Mononuclear cell (primary cell): ENCODE results near the gene CALML5. TPM values are rescaled to one million over a fixed set of nuclear protein-coding genes. Genes with fewer than 3 reads are reported as not detected.

Source experiments
- H3K27me3 ChIP-seq: 2 replicates; pipeline ENCODE4 v1.6.0; 2011; ENCODE audit warnings: low read length, control low read depth; ENCODE audit not compliant: insufficient read depth
- H3K4me1 ChIP-seq: 2 replicates; pipeline ENCODE4 v1.5.1; 2011; ENCODE audit warnings: mild to moderate bottlenecking, low read length, control low read depth; ENCODE audit not compliant: insufficient read depth
- H3K4me3 ChIP-seq: 2 replicates; pipeline ENCODE4 v1.5.1; 2011; ENCODE audit warnings: mild to moderate bottlenecking, low read length, moderate library complexity
- H3K9me3 ChIP-seq: 2 replicates; pipeline ENCODE4 v1.5.1; 2011; ENCODE audit warnings: low read depth, mild to moderate bottlenecking, control low read depth, low read length
- total RNA-seq: library from RNA; depleted of rRNA; stranded (reverse); fragments of >200 nt; gene quantifications from one replicate; pipeline ENCODE4 v1.2.3, GENCODE V29; 2012

Gene CALML5
- total RNA-seq, 1 donor, result not detected

DNA sequence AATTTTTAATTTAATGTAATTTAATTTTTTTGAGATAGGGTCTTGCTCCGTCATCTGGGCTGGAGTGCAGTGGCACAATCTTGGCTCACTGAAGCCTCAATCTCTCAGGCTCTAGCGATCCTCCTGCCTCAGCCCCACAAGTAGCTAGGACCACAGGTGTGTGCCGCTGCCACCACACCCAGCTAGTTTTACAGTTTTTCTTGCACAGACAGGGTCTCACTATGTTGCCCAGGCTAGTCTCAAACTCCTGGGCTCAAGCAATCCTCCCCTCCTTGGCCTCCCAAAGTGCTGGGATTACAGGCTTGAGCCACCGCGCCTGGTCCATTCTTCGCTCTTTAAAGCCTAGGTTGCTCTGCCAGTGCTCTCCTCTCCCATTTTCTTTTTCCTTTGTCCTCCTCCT, 38.3 kb upstream of the CALML5 start:
- H3K27me3 ChIP-seq, result no peaks in the 10 kb centered on the region
- peaks cover 8% of the 10 kb centered on the region for H3K4me1 ChIP-seq
- H3K9me3 ChIP-seq, result peaks cover 15% of the 10 kb centered on the region
- no peak overlapping the region for H3K4me3 ChIP-seq

DNA sequence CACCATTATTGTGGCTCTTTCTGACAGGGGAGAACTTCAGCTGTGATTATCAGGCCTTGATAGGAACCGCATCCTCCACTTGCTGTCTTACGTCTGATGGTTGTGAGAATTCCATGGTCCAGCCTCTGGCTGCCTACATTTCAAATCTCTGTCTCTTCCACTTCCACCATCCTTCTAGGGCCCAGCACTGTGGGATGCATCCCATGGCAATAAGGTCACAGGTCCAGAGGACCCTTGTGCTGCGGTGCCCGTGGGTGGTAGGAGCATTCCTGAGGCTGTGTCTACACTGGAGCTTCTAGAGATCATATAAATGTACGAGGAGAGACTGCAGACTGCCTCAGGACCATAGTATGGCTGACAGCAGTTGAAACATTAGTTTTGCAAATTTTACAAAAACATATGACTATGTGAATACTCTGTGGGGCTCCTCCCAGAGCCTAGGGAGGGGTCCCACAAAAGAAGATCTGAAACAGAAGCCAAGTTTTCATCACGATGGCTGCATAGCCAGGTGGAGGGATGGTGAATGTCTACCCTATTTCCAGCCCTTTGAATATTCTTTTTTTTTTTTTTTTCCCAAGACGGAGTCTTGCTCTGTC, 37.2 kb upstream of the CALML5 start:
- no peak overlapping the region for H3K4me3 ChIP-seq
- H3K9me3 ChIP-seq, result peaks cover 7% of the 10 kb centered on the region
- peaks cover 8% of the 10 kb centered on the region for H3K4me1 ChIP-seq

DNA sequence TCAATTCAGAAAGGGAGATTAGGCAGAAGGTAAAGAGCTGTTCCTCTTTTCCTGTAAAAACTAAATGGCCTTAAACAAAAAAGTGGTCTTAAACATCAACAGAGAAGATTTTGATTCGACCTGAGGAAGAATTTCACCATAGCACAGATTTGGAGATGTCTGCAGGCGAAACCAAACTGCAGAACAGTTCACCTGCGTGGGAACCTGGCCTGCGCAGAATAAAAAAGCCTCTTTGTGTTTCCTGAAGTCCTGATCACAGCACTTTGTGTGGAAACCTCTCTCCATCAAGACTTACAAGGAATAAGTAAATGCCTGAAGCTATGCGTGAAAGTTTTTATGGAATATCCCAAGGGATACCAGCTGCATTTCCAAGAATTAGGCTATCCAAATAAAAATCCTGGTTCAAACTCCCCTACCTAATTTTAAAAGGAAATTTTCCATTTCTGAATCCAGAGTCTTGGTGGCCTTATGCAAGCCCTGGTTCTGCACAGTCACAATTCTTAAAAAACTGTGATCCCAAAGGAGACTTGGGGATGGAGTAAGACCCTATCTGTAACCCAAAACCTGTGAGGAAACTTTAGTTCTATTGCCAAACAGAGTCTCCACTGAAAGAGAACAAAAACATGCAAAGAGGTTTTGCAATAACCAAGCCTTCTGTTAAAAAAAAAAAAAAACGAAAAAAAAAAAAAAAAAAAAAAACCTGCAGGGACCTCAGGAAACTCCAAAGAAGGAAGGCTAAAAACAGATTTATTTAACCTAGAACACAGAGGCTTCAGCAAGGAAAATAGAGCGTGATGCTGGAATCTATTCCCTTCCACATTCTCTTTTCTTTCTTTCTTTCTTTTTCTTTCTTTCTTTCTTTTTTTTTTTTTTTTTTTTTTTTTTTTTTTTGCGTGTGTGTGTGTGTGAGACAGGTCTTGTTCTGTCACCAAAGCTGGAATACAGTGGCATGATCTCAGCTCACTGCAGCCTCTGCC, 35.8 kb upstream of the CALML5 start:
- Histone ChIP-seq H3K27me3 (no peaks in the 10 kb centered on the region), H3K4me3 (no peak overlapping the region), H3K4me1 (peaks cover 8% of the 10 kb centered on the region), H3K9me3 (no peaks in the 10 kb centered on the region)

More for the DNA sequence above, 37.2 kb upstream of the CALML5 start:
- H3K27me3 ChIP-seq, result no peaks in the 10 kb centered on the region

DNA sequence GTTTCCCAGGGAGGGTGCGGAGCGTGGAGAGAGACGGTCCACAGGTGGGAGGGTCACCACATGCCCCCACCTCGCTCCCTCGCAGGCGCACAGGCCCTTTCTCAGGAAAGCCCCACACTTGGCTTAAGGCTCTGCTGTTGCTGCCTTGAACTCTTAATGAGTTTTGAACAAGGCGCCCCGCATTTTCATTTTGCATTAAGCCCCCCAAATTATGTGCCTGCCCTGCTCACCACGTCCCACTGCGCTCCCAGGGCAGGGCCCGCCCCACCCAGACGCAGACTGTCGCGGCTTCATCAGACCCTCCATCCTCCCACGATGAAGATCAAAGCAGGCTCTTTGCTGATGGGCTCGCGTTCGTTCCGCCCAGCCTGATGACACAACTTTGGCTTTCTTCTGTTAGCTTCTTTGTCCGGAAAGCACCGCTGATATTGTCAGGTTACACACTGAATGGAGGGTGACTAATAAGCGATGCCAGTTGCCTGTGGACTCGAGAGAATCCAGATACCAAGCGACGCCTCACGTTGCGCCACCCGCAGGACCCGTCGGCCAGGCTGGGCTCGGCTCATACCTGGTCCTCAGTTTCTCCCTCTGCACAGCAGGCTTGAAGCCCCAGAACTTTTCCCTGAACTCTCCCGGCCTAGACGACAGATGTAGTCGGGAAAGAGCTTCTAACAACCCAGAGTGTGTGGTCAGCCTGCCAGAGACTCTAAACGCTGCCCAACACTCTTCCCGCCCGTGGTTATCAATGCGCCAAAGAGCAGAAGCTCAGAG, 34.9 kb upstream of the CALML5 start:
- Histone ChIP-seq H3K4me3 (no peak overlapping the region), H3K9me3 (no peaks in the 10 kb centered on the region), H3K27me3 (no peaks in the 10 kb centered on the region), H3K4me1 (peaks cover 8% of the 10 kb centered on the region)

DNA sequence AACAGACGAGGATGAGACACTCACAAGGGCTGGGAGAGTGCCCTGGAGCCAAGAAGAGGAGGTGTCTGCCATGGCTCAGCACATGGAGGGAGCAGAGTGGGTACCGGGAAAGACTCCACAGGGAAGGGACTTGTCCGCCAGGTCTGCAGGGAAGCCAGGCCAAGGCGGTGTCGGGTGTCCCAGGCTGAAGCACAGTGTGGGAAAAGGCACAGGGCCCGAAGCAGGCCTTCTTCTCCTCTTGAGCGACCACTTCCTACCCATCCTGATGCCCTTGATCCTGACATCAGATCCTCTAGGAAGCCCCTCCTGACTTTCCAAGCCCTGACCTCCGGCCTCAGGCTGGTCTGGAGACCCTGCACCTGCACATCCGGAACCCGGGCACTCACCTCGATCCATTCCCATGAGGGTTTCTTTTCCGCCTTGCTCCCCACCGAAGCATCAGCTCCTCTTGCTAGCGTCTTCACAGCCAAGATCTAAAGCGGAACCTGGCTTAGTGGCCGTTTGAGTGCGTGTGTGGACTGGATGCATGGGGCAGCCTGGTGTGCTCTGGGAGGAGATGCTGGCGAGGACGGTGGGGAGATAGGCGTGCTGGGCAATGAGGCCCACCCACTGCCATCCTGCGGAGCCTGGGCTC, 33.8 kb upstream of the CALML5 start:
- Histone ChIP-seq H3K9me3 (no peaks in the 10 kb centered on the region), H3K4me1 (peaks cover 8% of the 10 kb centered on the region), H3K27me3 (no peaks in the 10 kb centered on the region), H3K4me3 (no peak overlapping the region)

DNA sequence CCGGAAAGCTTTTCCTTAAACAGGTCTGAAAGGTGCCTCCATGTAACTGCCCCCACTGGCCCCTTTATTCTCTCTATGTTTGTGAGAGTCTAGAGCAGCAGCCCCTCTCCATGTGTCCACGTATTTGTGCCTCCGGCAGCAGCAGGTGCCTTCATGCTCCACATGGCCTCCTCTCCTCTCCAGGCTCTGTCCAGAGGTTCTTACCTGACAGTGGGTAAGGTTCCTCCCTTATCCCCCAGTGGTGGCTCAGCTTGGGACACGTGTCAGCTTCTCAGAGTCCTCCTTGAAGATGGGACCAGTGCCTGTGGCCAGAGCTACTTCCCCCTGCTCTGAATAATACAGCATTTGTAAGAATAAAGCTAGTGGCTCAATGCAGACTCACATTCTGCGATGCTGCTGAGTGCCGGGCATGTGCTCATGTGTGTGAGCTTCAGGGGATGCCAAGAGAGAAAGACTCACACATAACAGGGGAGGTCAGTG, 33.3 kb upstream of the CALML5 start:
- H3K27me3 ChIP-seq, result no peaks in the 10 kb centered on the region
- peaks cover 8% of the 10 kb centered on the region for H3K4me1 ChIP-seq
- no peaks in the 10 kb centered on the region for H3K9me3 ChIP-seq
- H3K4me3 ChIP-seq, result no peak overlapping the region

DNA sequence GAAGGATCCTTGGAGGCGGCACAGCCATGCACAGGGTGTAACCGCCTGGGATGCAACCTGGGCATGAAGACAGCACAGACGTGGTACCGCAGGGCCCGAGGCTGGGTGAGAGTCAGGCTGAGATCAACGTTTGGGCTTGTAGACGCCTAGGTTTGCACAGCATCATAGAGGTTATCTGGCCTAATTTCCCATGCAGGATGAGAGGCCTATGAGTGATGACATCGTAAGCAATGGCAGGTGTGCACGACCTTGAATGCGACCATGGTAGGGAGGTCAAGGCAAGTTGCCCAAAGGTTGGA, 32.9 kb upstream of the CALML5 start:
- H3K27me3 ChIP-seq, result no peaks in the 10 kb centered on the region
- no peak overlapping the region for H3K4me3 ChIP-seq

DNA sequence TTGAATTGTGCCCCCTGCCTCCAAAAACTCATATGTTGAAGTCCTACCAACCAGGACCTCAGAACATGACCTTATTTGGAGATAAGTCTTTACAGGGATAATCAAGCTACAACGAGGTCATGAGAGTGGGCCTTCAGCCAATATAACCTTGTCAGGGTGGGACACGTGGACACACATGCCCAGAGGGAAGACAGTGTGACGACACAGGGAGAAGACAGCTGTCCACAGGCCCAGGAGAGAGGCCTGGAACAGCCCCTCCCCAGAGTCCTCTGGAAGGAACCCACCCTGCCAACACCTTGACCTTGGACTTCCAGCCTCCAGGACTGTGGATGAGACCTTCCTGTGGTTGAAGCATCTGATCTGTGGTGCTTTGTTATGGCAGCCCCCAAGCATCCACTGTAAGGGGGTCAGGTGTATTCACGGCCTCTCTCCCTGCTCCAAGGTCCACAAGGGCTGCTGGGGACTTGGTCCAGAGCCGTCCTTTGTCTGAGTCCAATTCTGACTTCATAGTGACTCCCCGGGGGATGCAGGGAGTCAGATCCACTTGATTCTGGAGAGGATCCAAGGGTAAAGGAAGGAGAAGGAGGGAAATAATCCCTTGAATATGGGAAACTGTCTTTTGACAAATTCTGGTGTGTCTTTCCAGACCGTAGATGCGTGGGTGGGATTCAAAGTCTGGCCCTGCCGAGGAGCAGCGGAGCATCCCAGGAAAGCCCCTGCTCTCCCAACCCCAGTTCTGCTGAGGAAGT, 32.4 kb upstream of the CALML5 start:
- Histone ChIP-seq H3K27me3 (no peaks in the 10 kb centered on the region), H3K4me3 (no peak overlapping the region), H3K9me3 (no peaks in the 10 kb centered on the region), H3K4me1 (peaks cover 8% of the 10 kb centered on the region)

More for the DNA sequence above, 32.9 kb upstream of the CALML5 start:
- H3K4me1 ChIP-seq, result peaks cover 8% of the 10 kb centered on the region
- H3K9me3 ChIP-seq, result no peaks in the 10 kb centered on the region

DNA sequence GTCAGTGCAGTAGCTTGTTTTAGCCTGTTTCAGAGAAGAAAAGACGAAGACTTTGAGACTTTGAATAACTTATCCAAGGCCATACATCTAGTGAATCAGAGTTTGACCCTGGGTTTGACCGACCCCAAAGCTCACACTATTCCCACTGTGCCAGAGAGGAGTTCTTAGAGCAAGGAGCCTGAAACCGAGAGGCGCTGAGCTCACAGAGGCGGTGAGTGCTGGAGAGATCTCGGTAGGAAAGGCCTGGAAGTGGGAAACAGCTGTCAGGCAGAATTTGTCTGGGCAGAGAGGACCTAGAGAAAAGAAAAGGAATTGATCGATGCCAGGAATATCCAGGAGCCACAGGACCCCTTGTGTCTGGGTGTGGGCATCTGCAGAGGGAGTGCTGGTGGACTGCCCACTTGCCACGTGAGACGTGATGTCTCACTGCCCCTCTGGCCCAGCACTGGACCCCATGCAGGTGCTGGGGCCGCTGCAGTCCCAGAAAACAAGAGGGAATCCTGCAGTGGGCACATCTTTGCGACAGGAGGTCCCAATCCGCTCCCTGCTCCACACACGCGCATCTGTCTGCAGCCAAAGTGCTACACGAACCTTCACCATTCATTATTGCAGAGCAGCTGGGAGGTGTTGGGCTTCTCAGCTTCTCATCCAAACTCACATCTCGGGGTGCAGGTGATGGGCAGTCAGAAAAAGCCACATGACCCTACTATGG, 31.6 kb upstream of the CALML5 start:
- H3K4me3 ChIP-seq, result no peak overlapping the region
- no peaks in the 10 kb centered on the region for H3K27me3 ChIP-seq
- H3K9me3 ChIP-seq, result no peaks in the 10 kb centered on the region
- peaks cover 8% of the 10 kb centered on the region for H3K4me1 ChIP-seq

DNA sequence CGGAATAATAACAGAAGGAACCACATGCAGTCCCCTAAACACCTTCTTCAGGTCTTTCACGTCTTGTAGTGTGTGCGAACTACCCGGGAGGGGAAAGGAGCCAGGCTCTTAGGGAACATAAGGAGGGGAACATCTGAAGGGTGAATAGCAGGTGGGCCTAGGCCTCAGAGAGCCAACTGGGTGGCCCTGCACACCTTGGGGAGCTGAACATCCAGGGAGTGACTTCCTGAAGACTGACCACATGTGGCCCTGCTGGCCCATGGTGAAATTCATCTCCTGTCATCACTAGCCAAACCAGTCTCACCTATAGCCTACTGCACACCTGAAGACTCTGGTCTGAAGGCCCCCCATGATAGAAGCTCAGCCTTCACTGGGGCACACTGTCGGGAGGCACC, 31.0 kb upstream of the CALML5 start:
- Histone ChIP-seq H3K27me3 (no peaks in the 10 kb centered on the region), H3K4me3 (no peak overlapping the region), H3K9me3 (no peaks in the 10 kb centered on the region), H3K4me1 (peaks cover 7% of the 10 kb centered on the region)

DNA sequence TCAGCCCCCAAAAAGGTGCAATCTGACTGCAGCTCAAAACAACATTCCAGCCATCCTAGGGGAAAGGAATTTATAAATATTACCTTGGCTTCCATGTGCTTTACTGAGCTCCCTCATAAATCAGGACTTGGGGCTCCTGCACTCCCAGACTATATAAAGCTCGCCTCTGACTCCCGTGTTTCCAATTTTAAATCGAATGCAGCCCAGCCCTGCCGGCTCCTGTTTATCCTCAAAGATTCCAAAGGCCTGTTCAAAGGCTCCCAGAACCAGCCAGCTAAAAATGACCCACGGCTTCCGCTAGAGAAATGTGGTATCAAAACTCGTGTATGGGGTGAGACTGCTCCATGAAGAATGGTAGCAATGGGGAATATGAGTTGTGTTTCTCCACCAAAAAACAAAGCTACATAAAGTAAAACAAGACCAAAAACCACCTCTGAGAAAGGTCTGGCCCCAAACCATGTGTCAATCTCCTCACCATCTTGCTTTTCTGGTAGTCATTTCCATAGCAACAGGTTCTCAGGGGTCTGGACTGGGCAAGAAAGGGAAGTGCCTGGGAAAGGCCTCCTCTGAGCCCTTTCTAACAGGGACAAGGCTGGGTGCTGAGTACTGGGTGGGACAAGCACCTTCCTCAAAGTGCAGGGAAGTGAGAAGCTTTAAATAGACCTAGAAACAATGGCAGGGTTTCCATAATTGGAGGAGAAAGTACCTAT, 30.5 kb upstream of the CALML5 start:
- Histone ChIP-seq H3K9me3 (no peaks in the 10 kb centered on the region), H3K27me3 (no peaks in the 10 kb centered on the region), H3K4me3 (no peak overlapping the region)

DNA sequence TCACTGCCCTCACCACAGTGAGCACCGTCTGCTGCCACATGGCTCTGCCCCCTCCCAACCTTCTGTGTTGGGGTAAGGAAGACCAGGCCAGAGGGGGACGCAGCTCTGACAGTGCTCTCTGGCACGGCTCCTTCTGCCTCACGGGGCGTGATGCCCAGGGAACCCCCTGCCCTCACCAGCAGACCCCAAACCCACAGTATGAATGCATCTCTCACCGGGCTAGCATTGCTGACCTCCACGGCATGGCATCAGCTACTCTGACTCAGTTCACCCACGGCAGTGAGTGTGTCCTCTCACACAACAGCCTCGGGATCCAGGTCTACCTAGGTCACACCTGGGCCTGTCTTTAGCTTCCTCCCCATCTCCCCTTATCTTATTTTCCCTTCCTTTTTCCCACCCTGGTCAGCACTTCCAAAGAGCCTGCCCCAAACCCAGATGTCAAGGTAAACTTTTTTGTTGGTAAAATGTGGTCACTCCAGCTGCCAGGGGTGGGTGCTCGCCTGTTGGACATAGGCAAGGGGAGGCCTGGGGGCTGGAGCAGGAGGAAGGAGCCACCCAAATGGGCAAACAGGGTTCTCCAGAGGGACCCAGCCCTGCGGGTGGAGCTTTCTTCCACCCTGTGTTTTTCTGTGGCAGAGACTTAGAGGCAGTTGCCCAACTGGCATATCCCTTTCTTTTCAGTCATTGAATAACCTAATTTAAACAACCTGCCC, 29.8 kb upstream of the CALML5 start:
- H3K27me3 ChIP-seq, result no peaks in the 10 kb centered on the region
- no peaks in the 10 kb centered on the region for H3K4me1 ChIP-seq
- H3K4me3 ChIP-seq, result no peak overlapping the region
- H3K9me3 ChIP-seq, result no peaks in the 10 kb centered on the region

More for the DNA sequence above, 30.5 kb upstream of the CALML5 start:
- H3K4me1 ChIP-seq, result peaks cover 2% of the 10 kb centered on the region
